Fibroblast of mammary gland (primary cell): Measurements from ENCODE around the gene LAIR2.
"Not testable (repeated sequence)": the region's sequence is repeated elsewhere in the genome, so short reads cannot be mapped to it uniquely, and the experiment has no call there.

Source experiments
- DNase-seq: peaks from one replicate; pipeline ENCODE4 v3.0.0-alpha.2; 2010; ENCODE audit warnings: low read depth
- H3K4me3 ChIP-seq: 2 replicates; pipeline ENCODE4 v1.5.1; 2011; ENCODE audit warnings: low read depth, mild to moderate bottlenecking, low read length, moderate library complexity; ENCODE audit not compliant: control insufficient read depth
- CTCF ChIP-seq: conservative IDR thresholded peaks from 2 replicates; pipeline ENCODE4 v1.5.1; 2011; ENCODE audit warnings: low read depth, low read length, inconsistent platforms; ENCODE audit not compliant: control insufficient read depth, insufficient read depth

Gene LAIR2

GRCh38 chr19:54506079-54506478 lies 3.4 kb downstream of the LAIR2 start:
- TF ChIP-seq CTCF: no peak
- no peak for DNase-seq
- H3K4me3 ChIP-seq: no peak overlapping the region

GRCh38 chr19:54507038-54507717 lies 4.5 kb downstream of the LAIR2 start:
- not testable (repeated sequence) for H3K4me3 ChIP-seq

GRCh38 chr19:54507824-54508223 lies 5.2 kb downstream of the LAIR2 start:
- H3K4me3 ChIP-seq: no peak overlapping the region
- DNase-seq: no peak
- no peak for TF ChIP-seq CTCF

More at GRCh38 chr19:54507038-54507717, 4.5 kb downstream of the LAIR2 start:
- DNase-seq: not testable (repeated sequence)

- DNase-seq, H3K4me3 ChIP-seq: not testable (repeated sequence)
These were observed 5.9 kb downstream of the LAIR2 start for GRCh38 chr19:54508487-54508886.

- DNase-seq, H3K4me3 ChIP-seq: not testable (repeated sequence)
These were observed 6.7 kb downstream of the LAIR2 start for GRCh38 chr19:54509200-54509940.

- no peak overlapping the region for H3K4me3 ChIP-seq
- no peak for DNase-seq
- no peak for TF ChIP-seq CTCF
These were observed 12.5 kb downstream of the LAIR2 start for GRCh38 chr19:54515156-54515555.

GRCh38 chr19:54517483-54517882 lies 14.9 kb downstream of the LAIR2 start:
- DNase-seq: peak; percentile 25
- no peak overlapping the region for H3K4me3 ChIP-seq
- no peak for TF ChIP-seq CTCF

- H3K4me3 ChIP-seq: no peak overlapping the region
- TF ChIP-seq CTCF: no peak
- DNase-seq: no peak
These were observed 16.2 kb downstream of the LAIR2 start for GRCh38 chr19:54518844-54519243.
